GM23248 (cell line): ENCODE measurements around the gene SMYD3. TPM values are rescaled to one million over a fixed set of nuclear protein-coding genes. Genes with fewer than 3 reads are reported as not detected.
A peak's percentile ranks its signal among the peaks of the same experiment; 100 is the strongest.
"Not testable (repeated sequence)": the region's sequence is repeated elsewhere in the genome, so short reads cannot be mapped to it uniquely, and the experiment has no call there.

ENCODE experiments used
- DNase-seq: peaks from one replicate; pipeline ENCODE4 v3.0.0-alpha.2; 2015
- H2AFZ ChIP-seq: fragments of 200-600 bp; sonication (generic); 2 replicates; pipeline ENCODE4 v1.6.1; 2016; ENCODE audit warnings: antibody characterized with exemption
- H3F3A ChIP-seq: fragments of 200-600 bp; sonication (generic); 2 replicates; pipeline ENCODE4 v1.6.1; 2016; ENCODE audit warnings: mild to moderate bottlenecking, antibody characterized with exemption, mixed run types; ENCODE audit not compliant: insufficient read depth
- H3K27ac ChIP-seq: fragments of 200-600 bp; sonication (generic); 2 replicates; pipeline ENCODE4 v1.5.1; 2016; ENCODE audit warnings: mild to moderate bottlenecking
- H3K27me3 ChIP-seq: fragments of 200-600 bp; sonication (generic); replicated peaks from 2 replicates; pipeline ENCODE4 v1.6.1; 2016; ENCODE audit warnings: mild to moderate bottlenecking; ENCODE audit not compliant: insufficient read depth
- H3K36me3 ChIP-seq: fragments of 200-600 bp; sonication (generic); 2 replicates; pipeline ENCODE4 v1.6.1; 2016; ENCODE audit warnings: low read depth, mild to moderate bottlenecking
- H3K4me1 ChIP-seq: fragments of 200-600 bp; sonication (generic); 2 replicates; pipeline ENCODE4 v1.6.1; 2016; ENCODE audit warnings: mild to moderate bottlenecking; ENCODE audit not compliant: insufficient read depth
- H3K4me2 ChIP-seq: fragments of 200-600 bp; sonication (generic); one replicate; pipeline ENCODE4 v1.6.1; 2016; ENCODE audit warnings: mild to moderate bottlenecking; ENCODE audit not compliant: unreplicated experiment
- H3K4me3 ChIP-seq: fragments of 200-600 bp; sonication (generic); 2 replicates; pipeline ENCODE4 v1.5.1; 2016; ENCODE audit warnings: mild to moderate bottlenecking
- H3K79me2 ChIP-seq: fragments of 200-600 bp; sonication (generic); 2 replicates; pipeline ENCODE4 v1.6.1; 2016; ENCODE audit warnings: mild to moderate bottlenecking; ENCODE audit not compliant: insufficient read depth
- H3K9ac ChIP-seq: fragments of 200-600 bp; sonication (generic); 2 replicates; pipeline ENCODE4 v1.6.1; 2016; ENCODE audit warnings: mild to moderate bottlenecking
- H3K9me2 ChIP-seq: fragments of 200-600 bp; sonication (generic); 2 replicates; pipeline ENCODE4 v1.6.1; 2016; ENCODE audit warnings: mixed run types, mild to moderate bottlenecking, moderate library complexity; ENCODE audit not compliant: insufficient read depth
- H3K9me3 ChIP-seq: fragments of 200-600 bp; sonication (generic); one replicate; pipeline ENCODE4 v1.6.1; 2017; ENCODE audit warnings: low read depth
- H4K20me1 ChIP-seq: fragments of 200-600 bp; sonication (generic); 2 replicates; pipeline ENCODE4 v1.6.0; 2016; ENCODE audit not compliant: insufficient read depth
- EZH2 ChIP-seq: fragments of 200-600 bp; sonication (generic); IDR thresholded peaks from 2 replicates; pipeline ENCODE4 v1.6.1; 2018; ENCODE audit warnings: antibody characterized with exemption, mild to moderate bottlenecking; ENCODE audit not compliant: insufficient read depth, poor library complexity, severe bottlenecking
- EZH2phosphoT487 ChIP-seq: fragments of 200-600 bp; sonication (generic); IDR thresholded peaks from 2 replicates; pipeline ENCODE4 v1.6.1; 2018; ENCODE audit warnings: antibody characterized with exemption, moderate library complexity, mild to moderate bottlenecking, low read depth; ENCODE audit not compliant: insufficient read depth
- WGBS, 2 experiments: methylation state at CpG; one replicate each; pipeline ENCODE4 v1.1.6; 2015 to 2017; ENCODE audit warnings: low lambda C conversion rate in 2 of 2, low coverage in 1 of 2; ENCODE audit errors: missing lambda C conversion rate in 2 of 2; 5-methylcytosine and 5-hydroxymethylcytosine counted together
- in situ Hi-C: fragments of 300-500 bp; cut with MboI; formaldehyde crosslinking; loops from 2 replicates; pipeline ENCODE4 v1.15.0; 2020
- polyA plus RNA-seq: library from polyadenylated mRNA; unstranded; fragments of >200 nt; fragmentation: Nextera tagmentation; extraction: Ambion mirVana; gene quantifications from 2 replicates; pipeline ENCODE4 v1.2.1, GENCODE V29; 2016
- total RNA-seq: library from RNA; depleted of rRNA; stranded (reverse); fragments of >200 nt; shearing (Covaris generic); gene quantifications from 2 replicates; pipeline ENCODE4 v1.2.3, GENCODE V29; 2014

Gene SMYD3
- total and polyA plus RNA-seq, 2 experiments from 2014 or later, result 32.1 to 44.8 TPM

DNA sequence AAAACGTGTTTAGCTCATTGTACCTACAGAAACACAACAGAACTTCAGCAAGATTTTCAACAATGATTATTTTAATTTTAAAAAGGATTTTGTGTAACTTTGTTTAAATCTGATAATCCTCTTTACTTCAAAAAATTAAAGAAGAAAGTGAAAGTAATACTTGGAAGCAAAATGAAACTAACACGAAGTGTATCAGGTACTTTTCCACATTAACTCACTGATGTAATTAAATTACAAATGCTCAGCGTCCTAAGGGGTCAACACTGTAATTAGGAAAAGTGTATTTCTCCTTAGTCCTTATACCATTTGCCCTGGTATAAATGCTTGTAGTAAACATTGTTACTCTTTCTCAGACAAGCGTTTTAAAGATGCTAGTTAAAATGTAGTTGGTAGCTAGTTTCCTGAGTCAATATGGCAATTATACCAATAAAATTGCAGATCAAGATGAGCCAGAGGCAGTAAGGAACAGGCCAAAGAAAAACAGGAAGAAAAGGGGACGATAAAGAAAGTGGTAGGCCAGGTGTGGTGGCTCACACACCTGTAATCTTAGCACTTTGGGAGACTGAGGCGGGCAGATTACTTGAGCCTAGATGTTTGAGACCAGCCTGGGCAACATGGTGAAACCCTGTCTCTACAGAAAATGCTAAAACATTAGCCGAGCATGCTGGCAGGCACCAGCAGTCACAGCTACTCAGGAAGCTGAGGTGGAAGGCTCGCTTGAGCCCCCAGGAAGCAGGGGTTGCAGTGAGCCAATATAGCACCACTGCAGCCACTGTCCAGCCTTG is 553.0 kb downstream of the SMYD3 start:
- 32% methylated on average over 8 of the region's 8 CpGs for WGBS, 2 experiments
- TF ChIP-seq EZH2phosphoT487, result no peak
- TF ChIP-seq EZH2, result no peak
- Histone ChIP-seq H3K4me1 (peaks cover 8% of the 10 kb centered on the region), H3K36me3 (no peaks in the 10 kb centered on the region), H3K4me3 (peak overlapping the region; percentile 73), H2AFZ (peak overlapping the region; percentile 75), H4K20me1 (no peaks in the 10 kb centered on the region), H3K27me3 (no peaks in the 10 kb centered on the region), H3K4me2 (peak overlapping the region; percentile 96), H3K9me2 (no peaks in the 10 kb centered on the region), H3F3A (no peaks in the 10 kb centered on the region), H3K9me3 (no peaks in the 10 kb centered on the region), H3K27ac (peak overlapping the region; percentile 46), H3K79me2 (no peaks in the 10 kb centered on the region), H3K9ac (peak overlapping the region; percentile 71)
- in situ Hi-C loops, result no loop called here
- DNase-seq, result peak; percentile 37

DNA sequence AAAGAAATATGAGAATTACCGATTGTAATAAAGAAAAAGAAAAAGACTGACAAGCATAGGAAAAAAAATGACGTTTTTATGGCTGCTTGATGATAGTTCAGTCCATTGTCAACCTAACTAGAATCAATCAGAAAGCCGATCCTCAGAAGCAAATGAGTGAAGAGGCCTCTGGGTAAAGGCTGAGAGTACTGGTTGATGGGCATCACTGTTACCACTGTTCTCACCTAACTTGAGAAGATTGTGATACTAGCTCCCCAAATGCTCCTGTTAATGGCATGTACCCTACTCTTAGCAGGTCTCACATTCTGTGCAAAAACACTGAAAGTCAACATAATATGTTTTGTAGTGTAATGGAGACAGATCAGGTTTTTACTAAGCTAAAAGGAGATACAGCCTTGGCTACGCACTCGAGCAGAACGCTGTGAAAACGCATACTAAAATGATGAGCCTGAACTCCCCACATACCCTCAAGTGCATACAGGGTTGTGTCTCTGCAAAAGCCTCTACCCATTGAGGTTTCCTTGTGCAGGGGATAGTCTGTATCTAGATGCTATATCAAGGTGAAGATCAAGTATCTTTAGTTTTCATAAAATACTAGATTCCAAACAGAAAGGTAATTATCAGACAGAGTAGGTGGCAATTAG is 554.6 kb downstream of the SMYD3 start:
- no peak overlapping the region for H3K9ac ChIP-seq
- 89 to 94% methylated on average over 7 of the region's 7 CpGs for WGBS, 2 experiments

GRCh38 chr1:245948786-245949185 is 558.3 kb downstream of the SMYD3 start:
- Histone ChIP-seq H3K27me3 (no peaks in the 10 kb centered on the region), H3K36me3 (no peaks in the 10 kb centered on the region), H3F3A (no peaks in the 10 kb centered on the region), H3K4me1 (peaks cover 8% of the 10 kb centered on the region), H4K20me1 (no peaks in the 10 kb centered on the region), H3K79me2 (no peaks in the 10 kb centered on the region), H3K4me3 (no peak overlapping the region), H3K9me3 (no peaks in the 10 kb centered on the region), H3K4me2 (no peak overlapping the region), H3K9me2 (no peaks in the 10 kb centered on the region), H3K9ac (no peak overlapping the region), H2AFZ (no peak overlapping the region), H3K27ac (no peak overlapping the region)
- in situ Hi-C loops, result no loop called here
- 76 to 87% methylated on average over 7 of the region's 7 CpGs for WGBS, 2 experiments
- TF ChIP-seq EZH2, result no peak
- no peak for TF ChIP-seq EZH2phosphoT487
- no peak for DNase-seq

More for the DNA sequence above, 554.6 kb downstream of the SMYD3 start:
- Histone ChIP-seq H3K4me3 (no peak overlapping the region), H3K4me2 (no peak overlapping the region), H4K20me1 (no peaks in the 10 kb centered on the region), H3K27ac (no peak overlapping the region), H3K9me3 (no peaks in the 10 kb centered on the region), H3F3A (no peaks in the 10 kb centered on the region), H3K36me3 (no peaks in the 10 kb centered on the region), H2AFZ (no peak overlapping the region), H3K9me2 (no peaks in the 10 kb centered on the region), H3K27me3 (no peaks in the 10 kb centered on the region), H3K79me2 (no peaks in the 10 kb centered on the region), H3K4me1 (peaks cover 8% of the 10 kb centered on the region)
- DNase-seq, result no peak
- no peak for TF ChIP-seq EZH2
- in situ Hi-C loops, result no loop called here

- no peaks in the 10 kb centered on the region for H3K79me2 ChIP-seq
- H3K9ac ChIP-seq, result no peak overlapping the region
- no peaks in the 10 kb centered on the region for H3K27me3 ChIP-seq
- no peaks in the 10 kb centered on the region for H3K36me3 ChIP-seq
- no peak overlapping the region for H3K4me2 ChIP-seq
- in situ Hi-C loops, result no loop called here
- no peak overlapping the region for H3K27ac ChIP-seq
- no peaks in the 10 kb centered on the region for H4K20me1 ChIP-seq
- H3K4me1 ChIP-seq, result no peaks in the 10 kb centered on the region
- 83 to 86% methylated on average over 10 of the region's 10 CpGs for WGBS, 2 experiments
- H3K9me2 ChIP-seq, result no peaks in the 10 kb centered on the region
- no peak overlapping the region for H3K4me3 ChIP-seq
- TF ChIP-seq EZH2 (no peak), EZH2phosphoT487 (no peak)
- no peaks in the 10 kb centered on the region for H3F3A ChIP-seq
- DNase-seq, result no peak
- no peaks in the 10 kb centered on the region for H3K9me3 ChIP-seq
- no peak overlapping the region for H2AFZ ChIP-seq
These were observed 560.2 kb downstream of the SMYD3 start for GRCh38 chr1:245946905-245947304.

DNA sequence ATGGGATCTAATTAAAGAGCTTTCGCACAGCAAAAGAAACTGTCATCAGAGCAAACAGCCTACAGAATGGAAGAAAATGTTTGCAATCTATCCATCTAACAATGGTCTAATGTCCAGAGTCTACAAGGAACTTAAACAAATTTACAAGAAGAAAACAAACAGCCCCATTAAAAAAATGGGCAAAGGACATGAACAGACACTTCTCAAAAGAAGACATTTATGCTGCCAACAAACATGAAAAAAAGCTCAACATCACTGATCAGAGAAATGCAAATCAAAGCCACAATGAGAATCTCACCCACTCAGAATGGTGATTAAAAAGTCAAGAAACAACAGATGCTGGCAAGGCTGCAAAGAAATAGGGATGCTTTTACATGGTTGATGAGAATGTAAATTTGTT is 561.9 kb downstream of the SMYD3 start:
- not testable (repeated sequence) for H3K79me2 ChIP-seq, H3K4me1 ChIP-seq

More for the DNA sequence above, 561.9 kb downstream of the SMYD3 start:
- H3K27me3 ChIP-seq, H2AFZ ChIP-seq, H3K4me2 ChIP-seq, H3K4me3 ChIP-seq, in situ Hi-C loops, H3K9me3 ChIP-seq, H3F3A ChIP-seq, H3K9me2 ChIP-seq, DNase-seq, H3K36me3 ChIP-seq, H4K20me1 ChIP-seq, H3K9ac ChIP-seq, H3K27ac ChIP-seq: not testable (repeated sequence)
- WGBS, 2 experiments, result 92 to 100% methylated on average over 1 of the region's 1 CpG
